AG09319 (cell line): ENCODE results near the gene KRT10.

Source experiments
- DNase-seq: peaks from one replicate; pipeline ENCODE4 v3.0.0-alpha.2; 2010; ENCODE audit warnings: low read depth; ENCODE audit errors: extremely low read depth
- TF ChIP-seq, protein P1 (sequence below): IDR thresholded peaks from 2 replicates; pipeline ENCODE4 v1.5.1; 2011; ENCODE audit warnings: low read depth, mild to moderate bottlenecking, inconsistent platforms, low read length, moderate library complexity

KRT10 gene

GRCh38 chr17:40833882-40834281 lies 11.5 kb upstream of the KRT10 start:
- TF ChIP-seq, protein P1, sequence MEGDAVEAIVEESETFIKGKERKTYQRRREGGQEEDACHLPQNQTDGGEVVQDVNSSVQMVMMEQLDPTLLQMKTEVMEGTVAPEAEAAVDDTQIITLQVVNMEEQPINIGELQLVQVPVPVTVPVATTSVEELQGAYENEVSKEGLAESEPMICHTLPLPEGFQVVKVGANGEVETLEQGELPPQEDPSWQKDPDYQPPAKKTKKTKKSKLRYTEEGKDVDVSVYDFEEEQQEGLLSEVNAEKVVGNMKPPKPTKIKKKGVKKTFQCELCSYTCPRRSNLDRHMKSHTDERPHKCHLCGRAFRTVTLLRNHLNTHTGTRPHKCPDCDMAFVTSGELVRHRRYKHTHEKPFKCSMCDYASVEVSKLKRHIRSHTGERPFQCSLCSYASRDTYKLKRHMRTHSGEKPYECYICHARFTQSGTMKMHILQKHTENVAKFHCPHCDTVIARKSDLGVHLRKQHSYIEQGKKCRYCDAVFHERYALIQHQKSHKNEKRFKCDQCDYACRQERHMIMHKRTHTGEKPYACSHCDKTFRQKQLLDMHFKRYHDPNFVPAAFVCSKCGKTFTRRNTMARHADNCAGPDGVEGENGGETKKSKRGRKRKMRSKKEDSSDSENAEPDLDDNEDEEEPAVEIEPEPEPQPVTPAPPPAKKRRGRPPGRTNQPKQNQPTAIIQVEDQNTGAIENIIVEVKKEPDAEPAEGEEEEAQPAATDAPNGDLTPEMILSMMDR: no peak

DNA sequence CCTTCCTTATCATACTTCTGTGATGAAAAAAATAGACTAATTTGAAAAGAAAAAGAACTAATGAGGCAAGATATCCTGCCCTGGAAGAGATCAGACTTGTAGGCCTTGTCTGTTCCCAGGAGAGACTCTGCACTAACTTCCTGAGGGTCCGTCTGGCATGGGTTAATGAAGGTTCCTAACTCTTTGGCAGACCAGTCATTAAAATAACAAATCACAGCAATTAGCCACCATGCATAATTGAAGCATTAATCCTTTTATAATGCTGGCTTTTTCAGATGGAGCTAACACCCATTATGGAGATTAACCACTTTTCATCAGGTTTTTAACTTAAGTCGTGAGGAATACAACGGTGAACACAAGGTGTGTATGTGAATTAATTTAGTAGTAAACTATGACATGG lies 10.4 kb upstream of the KRT10 start:
- TF ChIP-seq, protein P1: no peak
- no peak for DNase-seq

More at GRCh38 chr17:40833882-40834281, 11.5 kb upstream of the KRT10 start:
- no peak for DNase-seq

DNA sequence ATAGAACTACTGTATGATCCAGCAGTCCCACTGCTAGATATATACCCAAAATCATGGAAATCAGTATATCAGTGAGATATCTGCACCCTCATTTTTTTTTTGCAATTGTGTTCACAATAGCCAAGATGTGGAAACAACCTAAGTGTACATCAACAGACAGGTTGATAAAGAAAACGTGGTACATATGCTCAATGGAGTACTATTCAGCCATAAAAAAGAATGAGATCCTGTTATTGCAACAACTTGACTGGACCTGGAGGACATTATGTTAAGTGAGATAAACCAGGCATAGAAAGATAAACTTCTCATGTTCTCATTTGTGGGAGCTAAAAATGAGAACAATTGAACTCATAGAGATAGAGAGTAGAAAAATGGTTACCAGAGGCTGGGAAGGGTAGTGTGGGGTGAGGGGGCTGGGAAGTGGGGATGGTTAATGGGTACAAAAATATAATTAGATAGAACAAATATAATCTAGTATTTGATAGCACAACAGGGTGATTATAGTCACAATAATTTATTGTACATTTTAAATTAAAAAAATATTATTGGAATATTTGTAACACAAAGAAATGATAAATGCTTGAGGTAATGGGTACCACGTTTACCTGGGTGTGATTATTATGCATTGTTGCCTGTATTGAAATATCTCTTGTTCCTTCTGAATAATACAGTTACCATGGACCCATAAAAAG lies 7.8 kb upstream of the KRT10 start:
- TF ChIP-seq, protein P1: no peak
- no peak for DNase-seq

DNA sequence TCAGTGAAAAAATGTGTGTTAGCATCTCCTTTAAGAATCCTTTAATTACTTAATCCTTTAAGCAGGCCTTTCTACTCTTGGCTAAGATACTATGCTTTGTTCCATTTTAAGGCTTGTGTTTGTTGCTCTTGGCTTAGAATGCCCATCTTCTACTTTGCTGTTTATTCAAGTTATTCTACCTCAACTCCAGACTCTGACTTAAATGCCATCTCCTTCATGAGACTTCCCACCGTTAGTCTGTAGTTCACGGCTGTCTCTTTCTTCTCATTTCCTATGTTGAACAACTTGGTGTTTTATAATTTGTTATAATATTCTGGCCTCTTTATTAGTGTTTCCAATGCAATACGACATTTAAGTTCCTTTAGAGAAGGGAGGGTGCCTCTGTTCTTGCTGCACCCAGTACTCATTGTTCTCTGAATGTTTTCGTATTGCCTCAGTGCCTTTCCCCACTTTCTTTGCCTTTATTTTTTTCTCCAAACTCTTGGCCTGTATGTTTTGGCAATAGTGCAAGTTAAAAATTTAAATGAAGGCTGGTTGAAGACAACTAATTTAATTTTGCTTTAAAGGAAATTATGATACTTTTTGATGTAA lies 6.1 kb upstream of the KRT10 start:
- TF ChIP-seq, protein P1: no peak
- no peak for DNase-seq

DNA sequence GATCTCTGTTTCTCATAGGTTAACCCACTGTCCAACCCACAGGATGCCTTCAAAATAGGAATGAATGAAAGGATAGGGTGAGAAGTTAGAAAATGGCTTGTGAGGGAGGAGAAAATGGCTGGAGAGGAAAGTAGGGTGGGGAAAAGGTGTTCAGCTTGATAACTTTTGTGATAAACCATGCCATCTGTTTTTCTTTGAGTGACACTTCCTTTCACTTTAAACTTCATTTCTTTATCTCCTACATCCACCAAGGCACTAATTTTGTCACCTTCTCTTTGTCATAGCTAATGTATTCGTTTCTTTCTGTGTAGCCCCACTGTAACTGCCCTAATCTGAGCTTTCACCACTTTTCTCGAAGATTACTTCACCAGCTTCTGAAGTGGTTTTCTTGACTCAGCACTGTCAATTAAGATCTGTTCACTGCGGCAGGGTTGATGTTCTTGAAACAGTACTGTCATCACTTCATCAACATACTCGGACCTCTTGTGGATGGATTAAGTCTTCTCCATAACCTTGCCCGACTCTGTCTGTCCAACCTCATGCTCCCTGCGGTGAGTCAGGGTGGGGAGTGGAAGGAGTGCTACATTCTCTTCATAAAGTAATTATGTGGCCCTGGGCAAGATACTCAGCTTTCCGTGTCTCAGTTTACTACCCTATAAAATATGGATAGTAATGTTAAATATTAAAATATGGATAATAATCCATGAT lies 5.5 kb upstream of the KRT10 start:
- TF ChIP-seq, protein P1: no peak
- DNase-seq: no peak

GRCh38 chr17:40825599-40825998 lies 3.2 kb upstream of the KRT10 start:
- no peak for DNase-seq
- TF ChIP-seq, protein P1: no peak
